Upper lobe of right lung (tissue), 1 donor: Measurements from ENCODE around the gene NPC1L1. TPM values are rescaled to one million over a fixed set of nuclear protein-coding genes. Genes with fewer than 3 reads are reported as not detected.
A peak's percentile ranks its signal among the peaks of the same experiment; 100 is the strongest.

Experiments
- ATAC-seq: fragments of 200-7000 bp; cut with Tn5 transposase; one replicate; pipeline ENCODE4 v1.9.1; 2020; ENCODE audit warnings: mild to moderate bottlenecking, moderate library complexity
- DNase-seq: peaks from one replicate; pipeline ENCODE4 v3.0.0-alpha.2; 2020
- H3K27ac ChIP-seq: fragments of 200-600 bp; one replicate; pipeline ENCODE4 v1.8.0; 2022
- H3K27me3 ChIP-seq: fragments of 200-600 bp; one replicate; pipeline ENCODE4 v1.8.0; 2022; ENCODE audit warnings: mild to moderate bottlenecking
- H3K36me3 ChIP-seq: fragments of 200-600 bp; one replicate; pipeline ENCODE4 v1.8.0; 2022
- H3K4me1 ChIP-seq: fragments of 200-600 bp; one replicate; pipeline ENCODE4 v1.8.0; 2022
- H3K4me3 ChIP-seq: fragments of 200-600 bp; one replicate; pipeline ENCODE4 v1.8.0; 2022; ENCODE audit warnings: mild to moderate bottlenecking
- H3K9me3 ChIP-seq: fragments of 200-600 bp; one replicate; pipeline ENCODE4 v1.8.0; 2022
- intact Hi-C: fragments of 100-400 bp; cut with DNase I; formaldehyde crosslinking; loops from one replicate; pipeline ENCODE4 v1.11.0; 2022
- total RNA-seq: library from RNA; stranded (reverse); fragmentation: NEBNext Ultra II Directional; extraction: Animal tissue kit (Norgen Biotek cat#: 25700); gene quantifications from one replicate; pipeline ENCODE4 v1.2.1, GENCODE V29; 2021
- TF ChIP-seq, protein P1 (sequence below): fragments of 200-600 bp; IDR thresholded peaks from one replicate; pipeline ENCODE4 v1.8.0; 2022; ENCODE audit warnings: antibody characterized with exemption
- donor health status: DM: no; HTN: yes; CAD: no; lungs with severe emphysema.

The NPC1L1 gene
- total RNA-seq, 1 donor from 2014 or later: 0.17 TPM

DNA sequence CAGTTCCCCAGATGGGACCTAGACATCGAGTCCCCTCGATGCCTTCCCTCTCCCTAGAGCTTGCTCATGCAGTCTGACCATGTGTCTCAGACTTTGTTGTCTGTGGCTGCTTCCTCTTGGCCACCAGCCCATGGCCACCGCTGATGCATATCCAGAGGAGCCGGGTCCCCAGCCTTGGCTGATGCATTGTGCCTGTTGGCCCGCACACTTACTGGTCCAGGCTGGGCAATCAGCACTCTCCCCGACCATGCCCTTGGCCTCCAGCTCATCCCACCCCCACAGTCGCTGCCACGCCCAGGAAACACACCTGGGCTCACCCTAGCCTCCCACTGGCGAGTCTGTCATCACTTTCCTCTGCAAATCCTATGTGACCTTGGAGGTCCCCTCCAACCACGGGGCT is 10.1 kb downstream of the NPC1L1 start:
- Histone ChIP-seq H3K36me3 (no peaks in the 10 kb centered on the region), H3K27ac (no peak overlapping the region), H3K4me3 (no peak overlapping the region), H3K4me1 (no peaks in the 10 kb centered on the region), H3K27me3 (no peaks in the 10 kb centered on the region), H3K9me3 (no peaks in the 10 kb centered on the region)
- intact Hi-C loops: no loop called here
- TF ChIP-seq, protein P1, sequence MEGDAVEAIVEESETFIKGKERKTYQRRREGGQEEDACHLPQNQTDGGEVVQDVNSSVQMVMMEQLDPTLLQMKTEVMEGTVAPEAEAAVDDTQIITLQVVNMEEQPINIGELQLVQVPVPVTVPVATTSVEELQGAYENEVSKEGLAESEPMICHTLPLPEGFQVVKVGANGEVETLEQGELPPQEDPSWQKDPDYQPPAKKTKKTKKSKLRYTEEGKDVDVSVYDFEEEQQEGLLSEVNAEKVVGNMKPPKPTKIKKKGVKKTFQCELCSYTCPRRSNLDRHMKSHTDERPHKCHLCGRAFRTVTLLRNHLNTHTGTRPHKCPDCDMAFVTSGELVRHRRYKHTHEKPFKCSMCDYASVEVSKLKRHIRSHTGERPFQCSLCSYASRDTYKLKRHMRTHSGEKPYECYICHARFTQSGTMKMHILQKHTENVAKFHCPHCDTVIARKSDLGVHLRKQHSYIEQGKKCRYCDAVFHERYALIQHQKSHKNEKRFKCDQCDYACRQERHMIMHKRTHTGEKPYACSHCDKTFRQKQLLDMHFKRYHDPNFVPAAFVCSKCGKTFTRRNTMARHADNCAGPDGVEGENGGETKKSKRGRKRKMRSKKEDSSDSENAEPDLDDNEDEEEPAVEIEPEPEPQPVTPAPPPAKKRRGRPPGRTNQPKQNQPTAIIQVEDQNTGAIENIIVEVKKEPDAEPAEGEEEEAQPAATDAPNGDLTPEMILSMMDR: no peak
- ATAC-seq (no peak), DNase-seq (no peak)

DNA sequence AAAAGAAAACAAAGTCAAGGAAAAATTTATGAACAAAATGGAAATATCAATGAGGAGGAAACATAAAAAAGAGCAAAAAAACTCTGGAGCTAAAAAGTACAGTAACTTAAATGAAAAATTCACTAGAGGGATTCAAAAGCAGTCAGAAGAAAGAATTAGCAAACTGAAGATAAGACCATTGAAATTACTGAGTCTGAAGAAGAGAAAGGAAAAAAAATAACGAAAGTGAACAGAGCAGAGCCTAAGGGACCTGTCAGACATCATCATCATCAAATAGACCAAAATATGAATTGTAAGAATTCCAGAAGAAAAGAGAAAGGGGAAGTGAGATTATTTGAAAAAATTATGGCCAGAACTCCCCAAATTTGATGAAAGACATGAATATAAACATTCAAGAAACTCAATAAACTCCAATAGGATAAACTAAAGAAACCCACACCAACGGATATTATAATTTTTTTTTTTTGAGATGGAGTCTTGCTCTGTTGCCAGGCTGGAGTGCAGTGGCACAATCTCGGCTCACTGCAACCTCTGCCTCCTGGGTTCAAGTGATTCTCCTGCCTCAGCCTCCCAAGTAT is 16.2 kb downstream of the NPC1L1 start:
- TF ChIP-seq, protein P1: no peak
- H3K27ac ChIP-seq: no peak overlapping the region
- H3K36me3 ChIP-seq: no peaks in the 10 kb centered on the region
- no peak for DNase-seq
- H3K27me3 ChIP-seq: no peaks in the 10 kb centered on the region
- H3K4me3 ChIP-seq: no peak overlapping the region
- ATAC-seq: no peak
- intact Hi-C loops: no loop called here
- no peaks in the 10 kb centered on the region for H3K4me1 ChIP-seq
- no peaks in the 10 kb centered on the region for H3K9me3 ChIP-seq

DNA sequence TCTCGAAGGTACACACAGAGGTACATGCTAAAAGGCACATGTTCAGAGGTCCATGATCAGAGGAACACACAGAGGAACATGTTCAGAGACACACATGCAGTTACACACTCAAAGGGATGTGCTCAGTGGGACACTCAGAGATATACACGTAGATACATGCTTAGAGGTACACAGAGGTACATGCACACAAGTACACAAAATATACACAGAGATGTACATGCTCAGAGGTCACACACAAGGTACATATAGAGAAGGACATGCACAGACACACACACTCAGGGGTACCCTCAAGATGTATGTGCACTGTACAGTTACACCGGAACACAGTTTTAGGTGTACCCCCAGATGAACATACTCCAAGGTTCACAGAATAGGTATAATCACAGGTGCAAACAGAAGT is 18.8 kb downstream of the NPC1L1 start:
- intact Hi-C loops: no loop called here
- Histone ChIP-seq H3K4me3 (no peak overlapping the region), H3K9me3 (no peaks in the 10 kb centered on the region), H3K27ac (no peak overlapping the region), H3K27me3 (no peaks in the 10 kb centered on the region), H3K4me1 (no peaks in the 10 kb centered on the region), H3K36me3 (no peaks in the 10 kb centered on the region)
- TF ChIP-seq, protein P1: no peak
- ATAC-seq (no peak), DNase-seq (no peak)

DNA sequence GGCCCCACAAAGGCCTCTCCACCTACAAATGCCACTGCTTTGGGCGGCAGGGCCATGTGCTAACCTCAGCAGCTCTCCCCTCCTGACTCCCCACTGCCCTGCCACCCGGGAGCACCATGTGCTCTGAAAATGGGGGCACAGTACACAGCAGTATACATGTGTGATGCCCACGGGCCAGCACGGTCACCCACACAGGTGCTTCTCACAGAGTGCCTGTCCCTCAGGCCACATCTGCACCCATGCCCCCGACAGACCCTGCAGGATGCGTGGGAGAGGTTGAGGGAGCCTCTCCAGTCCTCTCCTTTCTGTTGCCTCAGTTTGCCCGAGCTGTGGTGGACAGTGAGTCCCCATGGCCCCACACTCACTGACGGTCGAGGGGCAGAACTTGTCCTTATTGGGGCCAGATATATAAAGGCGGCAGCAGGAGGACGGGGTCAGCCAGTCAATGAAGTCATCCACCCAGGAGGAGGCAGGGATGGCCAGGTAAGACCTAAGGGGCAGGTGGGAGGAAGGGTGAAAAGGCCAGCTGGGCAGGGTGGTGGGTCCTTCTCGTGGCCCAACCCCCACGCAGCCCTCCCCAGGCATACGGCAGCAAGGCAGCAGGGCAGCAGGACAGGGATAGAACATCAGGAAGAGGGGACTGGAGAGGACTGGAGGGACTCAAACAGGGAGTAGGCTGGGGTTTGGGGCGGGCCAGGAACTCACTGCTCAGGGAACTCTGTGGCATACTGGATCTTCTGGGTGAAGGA is 19.6 kb downstream of the NPC1L1 start:
- DNase-seq (no peak), ATAC-seq (peak; percentile 37)
- intact Hi-C loops: no loop called here

DNA sequence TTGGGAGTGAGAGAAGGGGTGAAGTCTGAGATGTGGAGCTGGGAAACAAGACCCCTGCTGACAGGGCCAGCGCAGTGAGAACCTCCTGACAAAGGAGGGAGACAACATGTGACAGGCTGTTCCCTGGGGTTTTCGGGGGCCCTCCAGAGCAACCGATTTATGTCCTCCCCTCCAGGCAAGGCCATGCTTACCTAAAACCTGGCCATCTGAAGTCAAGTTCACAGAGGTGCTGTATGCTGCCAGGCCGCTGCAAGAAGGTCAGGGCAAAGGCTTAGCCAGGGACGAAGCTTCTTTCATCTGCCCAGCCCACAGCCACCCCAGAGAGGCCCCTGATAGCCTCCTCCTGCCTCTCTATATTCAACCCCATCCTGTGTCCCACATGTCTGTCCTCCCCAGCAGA is 20.6 kb downstream of the NPC1L1 start:
- TF ChIP-seq, protein P1: no peak
- Histone ChIP-seq H3K9me3 (no peaks in the 10 kb centered on the region), H3K4me1 (no peaks in the 10 kb centered on the region), H3K27me3 (no peaks in the 10 kb centered on the region), H3K27ac (no peak overlapping the region), H3K4me3 (no peak overlapping the region), H3K36me3 (no peaks in the 10 kb centered on the region)
- ATAC-seq (no peak), DNase-seq (no peak)
- intact Hi-C loops: no loop called here

More for the DNA sequence above, 19.6 kb downstream of the NPC1L1 start:
- no peaks in the 10 kb centered on the region for H3K9me3 ChIP-seq
- no peaks in the 10 kb centered on the region for H3K4me1 ChIP-seq
- no peaks in the 10 kb centered on the region for H3K27me3 ChIP-seq
- no peak overlapping the region for H3K27ac ChIP-seq
- H3K36me3 ChIP-seq: no peaks in the 10 kb centered on the region
- no peak overlapping the region for H3K4me3 ChIP-seq
- TF ChIP-seq, protein P1: no peak
